ENCODE results near the gene VLDLR.

DNA sequence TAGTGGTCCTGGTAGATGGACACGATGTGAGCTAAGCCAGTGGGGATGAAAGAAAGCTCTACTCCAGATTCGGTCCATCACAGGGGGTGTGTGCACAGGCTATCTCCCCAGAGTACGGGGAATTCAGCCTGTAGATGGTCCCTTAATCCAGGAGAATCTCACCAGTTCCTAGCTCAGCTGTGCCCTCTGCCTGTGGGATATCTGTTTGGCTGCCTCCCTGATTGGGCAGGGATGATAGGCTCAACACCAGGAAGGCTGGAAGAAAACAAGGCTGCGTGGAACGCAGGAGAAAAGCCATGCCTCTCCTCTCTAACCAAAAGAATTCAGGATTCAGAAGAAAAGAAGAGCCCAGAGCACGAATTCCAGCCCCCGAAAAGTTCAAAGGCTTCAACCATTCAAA is 40.9 kb downstream of the VLDLR start:
- TF ChIP-seq POLR2A (IDR thresholded peaks at IDR 0.05) (no peak), POLR2AphosphoS5 (IDR thresholded peaks at IDR 0.05) (no peak)
- TF ChIP-seq, protein P1, sequence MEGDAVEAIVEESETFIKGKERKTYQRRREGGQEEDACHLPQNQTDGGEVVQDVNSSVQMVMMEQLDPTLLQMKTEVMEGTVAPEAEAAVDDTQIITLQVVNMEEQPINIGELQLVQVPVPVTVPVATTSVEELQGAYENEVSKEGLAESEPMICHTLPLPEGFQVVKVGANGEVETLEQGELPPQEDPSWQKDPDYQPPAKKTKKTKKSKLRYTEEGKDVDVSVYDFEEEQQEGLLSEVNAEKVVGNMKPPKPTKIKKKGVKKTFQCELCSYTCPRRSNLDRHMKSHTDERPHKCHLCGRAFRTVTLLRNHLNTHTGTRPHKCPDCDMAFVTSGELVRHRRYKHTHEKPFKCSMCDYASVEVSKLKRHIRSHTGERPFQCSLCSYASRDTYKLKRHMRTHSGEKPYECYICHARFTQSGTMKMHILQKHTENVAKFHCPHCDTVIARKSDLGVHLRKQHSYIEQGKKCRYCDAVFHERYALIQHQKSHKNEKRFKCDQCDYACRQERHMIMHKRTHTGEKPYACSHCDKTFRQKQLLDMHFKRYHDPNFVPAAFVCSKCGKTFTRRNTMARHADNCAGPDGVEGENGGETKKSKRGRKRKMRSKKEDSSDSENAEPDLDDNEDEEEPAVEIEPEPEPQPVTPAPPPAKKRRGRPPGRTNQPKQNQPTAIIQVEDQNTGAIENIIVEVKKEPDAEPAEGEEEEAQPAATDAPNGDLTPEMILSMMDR (IDR thresholded peaks at IDR 0.05), result peak in 1 of 7 experiments; percentile 12
